Naive thymus-derived CD4-positive, alpha-beta T cell (primary cell): Measurements from ENCODE around the gene DUSP23. TPM values are rescaled to one million over a fixed set of nuclear protein-coding genes. Genes with fewer than 3 reads are reported as not detected.

Experiments used
- polyA plus RNA-seq, 2 donors: library from polyadenylated mRNA; unstranded; fragments of 300-500 nt; fragmentation: Illumina TruSeq; gene quantifications; one replicate each; pipeline ENCODE4 v1.2.3, GENCODE V29; 2021
- total RNA-seq, 6 experiments: library from RNA in 5 of 6; stranded (reverse) in 5 of 6; gene quantifications; 1 replicate in 5 of 6; 2 replicates in 1 of 6; pipeline ENCODE4 v1.2.3 and lab custom pipeline; 2021 to 2026

DUSP23 gene
- total and polyA plus RNA-seq, 7 experiments from 2014 or later, result 7.4 to 38.0 (median 13.9) TPM

Other genes with a start within 250 kb of the DUSP23 start
- gene OR10J5, start 245.0 kb upstream of the DUSP23 start, total RNA-seq, result not detected
- gene OR10J5, start 245.0 kb upstream of the DUSP23 start, polyA plus RNA-seq, result not detected
- gene APCS, start 193.1 kb upstream of the DUSP23 start, total RNA-seq, result not detected
- not detected for gene APCS, start 193.1 kb upstream of the DUSP23 start, polyA plus RNA-seq
- gene CRP, start 66.4 kb upstream of the DUSP23 start, total RNA-seq, result not detected
- not detected for gene CRP, start 66.4 kb upstream of the DUSP23 start, polyA plus RNA-seq
- gene FCRL6, start 21.4 kb downstream of the DUSP23 start, total RNA-seq, result 10 to 100 TPM in 1 of 5 experiments, 1 to 10 TPM in 1, under 1 TPM in 3; 0.27 to 41.4 (median 0.51) TPM
- gene FCRL6, start 21.4 kb downstream of the DUSP23 start, polyA plus RNA-seq, result under 1 TPM; 0.15 to 0.43 TPM
- 1 to 10 TPM in 4 of 5 experiments, under 1 TPM in 1; 0.27 to 1.7 (median 1.3) TPM for gene SLAMF8, start 45.9 kb downstream of the DUSP23 start, total RNA-seq
- not detected for gene SLAMF8, start 45.9 kb downstream of the DUSP23 start, polyA plus RNA-seq
- gene VSIG8, start 81.7 kb downstream of the DUSP23 start, total RNA-seq, result not detected
- not detected for gene VSIG8, start 81.7 kb downstream of the DUSP23 start, polyA plus RNA-seq
- gene CFAP45, start 119.2 kb downstream of the DUSP23 start, total RNA-seq, result 1 to 10 TPM in 2 of 5 experiments, under 1 TPM in 3; 0.53 to 2.8 (median 0.92) TPM
- gene CFAP45, start 119.2 kb downstream of the DUSP23 start, polyA plus RNA-seq, result under 1 TPM; 0.17 to 0.57 TPM
- gene TAGLN2, start 144.5 kb downstream of the DUSP23 start, total RNA-seq, result 100 to 1,000 TPM; 116 to 450 (median 284) TPM
- gene TAGLN2, start 144.5 kb downstream of the DUSP23 start, polyA plus RNA-seq, result 100 to 1,000 TPM; 449 to 662 TPM
- gene IGSF9, start 164.7 kb downstream of the DUSP23 start, total RNA-seq, result under 1 TPM in 1 of 5 experiments, not detected in 4; 0.12 TPM
- under 1 TPM in 1 of 2 donors, not detected in 1; 0.12 TPM for gene IGSF9, start 164.7 kb downstream of the DUSP23 start, polyA plus RNA-seq
- not detected for gene SLAMF9, start 173.3 kb downstream of the DUSP23 start, total RNA-seq
- gene SLAMF9, start 173.3 kb downstream of the DUSP23 start, polyA plus RNA-seq, result not detected